Aorta (tissue), 5 donors: ENCODE measurements around the gene CLBA1. TPM values are rescaled to one million over a fixed set of nuclear protein-coding genes. Genes with fewer than 3 reads are reported as not detected.

Experiments used
- ATAC-seq: fragments of 200-7000 bp; cut with Tn5 transposase; one replicate; pipeline ENCODE4 v1.9.1; 2022; ENCODE audit warnings: moderate library complexity; ENCODE audit not compliant: low FRiP score
- DNase-seq, 2 donors: peaks; one replicate each; pipeline ENCODE4 v3.0.0-alpha.2; 2020
- H3K27ac ChIP-seq, 2 donors: one replicate each; pipeline ENCODE4 v1.5.1; 2013; ENCODE audit warnings: low read length in 2 of 2, mild to moderate bottlenecking in 2 of 2, moderate library complexity in 2 of 2, control low read depth in 1 of 2, inconsistent platforms in 1 of 2, low read depth in 1 of 2
- H3K27me3 ChIP-seq, 2 donors: one replicate each; pipeline ENCODE4 v1.6.1; 2013; ENCODE audit warnings: control low read depth in 1 of 2, low read length in 1 of 2, mild to moderate bottlenecking in 1 of 2, moderate library complexity in 1 of 2; ENCODE audit not compliant: insufficient read depth in 2 of 2, control insufficient read depth in 1 of 2
- H3K36me3 ChIP-seq, 2 donors: one replicate each; pipeline ENCODE4 v1.6.1; 2013; ENCODE audit warnings: control low read depth in 1 of 2, low read length in 1 of 2, mild to moderate bottlenecking in 1 of 2; ENCODE audit not compliant: insufficient read depth in 2 of 2, control insufficient read depth in 1 of 2
- H3K4me1 ChIP-seq, 2 donors: one replicate each; pipeline ENCODE4 v1.6.1; 2013; ENCODE audit warnings: low read length in 2 of 2, control low read depth in 1 of 2, mild to moderate bottlenecking in 1 of 2, moderate library complexity in 1 of 2; ENCODE audit not compliant: insufficient read depth in 2 of 2, control insufficient read depth in 1 of 2
- H3K4me3 ChIP-seq, 2 donors: one replicate each; pipeline ENCODE4 v1.5.1; 2013; ENCODE audit warnings: low read length in 2 of 2, control low read depth in 1 of 2, mild to moderate bottlenecking in 1 of 2
- H3K9me3 ChIP-seq: one replicate; pipeline ENCODE4 v1.6.1; 2013; ENCODE audit warnings: mild to moderate bottlenecking, low read length; ENCODE audit not compliant: control insufficient read depth
- WGBS, 2 donors: extraction: QIAGEN DNeasy Blood & Tissue Kit; methylation state at CpG; one replicate each; pipeline ENCODE4 v1.1.7; 2013; 5-methylcytosine and 5-hydroxymethylcytosine counted together
- intact Hi-C, 2 donors: fragments of 100-400 bp; cut with DNase I; formaldehyde crosslinking; loops; one replicate each; pipeline versions ENCODE4 v1.14.2 to v1.15.0; 2022
- polyA plus RNA-seq, 2 donors: library from polyadenylated mRNA; stranded (reverse); fragments of 200-250 nt; gene quantifications; one replicate each; pipeline ENCODE4 v1.2.3, GENCODE V29; 2013
- total RNA-seq, 2 donors: library from RNA; stranded (reverse); fragmentation: NEBNext Ultra II Directional; extraction: Animal tissue kit (Norgen Biotek cat#: 25700); gene quantifications; one replicate each; pipeline ENCODE4 v1.2.1, GENCODE V29; 2021
- donor health status: healthy with polysubstance abuse.
- donor health status: Bipolar disorder and iron deficiency.
- donor health status: DM: no; HTN: no; CAD: no.
- donor health status: DM: no; HTN: no; CAD: no.
- donor health status: DM: yes; HTN: yes; CAD: no.

The CLBA1 gene
- total and polyA plus RNA-seq, 4 donors = 1.8 to 10.2 (median 3.9) TPM

GRCh38 chr14:105039458-105040205, 54.0 kb downstream of the CLBA1 start:
- no peaks in the 10 kb centered on the region for H3K9me3 ChIP-seq
- no peaks in the 10 kb centered on the region for H3K36me3 ChIP-seq
- 75 to 80% methylated on average over 14 of the region's 14 CpGs for WGBS, 2 donors
- ATAC-seq (no peak), DNase-seq (no peak)
- H3K27me3 ChIP-seq = no peaks in the 10 kb centered on the region
- H3K4me1 ChIP-seq = no peaks in the 10 kb centered on the region
- intact Hi-C loops = loop anchor here (10.0 kb wide), 1 partner anchor 105 kb away; no protein-coding TSS in a partner anchor
- H3K4me3 ChIP-seq = no peak overlapping the region
- no peak overlapping the region for H3K27ac ChIP-seq

DNA sequence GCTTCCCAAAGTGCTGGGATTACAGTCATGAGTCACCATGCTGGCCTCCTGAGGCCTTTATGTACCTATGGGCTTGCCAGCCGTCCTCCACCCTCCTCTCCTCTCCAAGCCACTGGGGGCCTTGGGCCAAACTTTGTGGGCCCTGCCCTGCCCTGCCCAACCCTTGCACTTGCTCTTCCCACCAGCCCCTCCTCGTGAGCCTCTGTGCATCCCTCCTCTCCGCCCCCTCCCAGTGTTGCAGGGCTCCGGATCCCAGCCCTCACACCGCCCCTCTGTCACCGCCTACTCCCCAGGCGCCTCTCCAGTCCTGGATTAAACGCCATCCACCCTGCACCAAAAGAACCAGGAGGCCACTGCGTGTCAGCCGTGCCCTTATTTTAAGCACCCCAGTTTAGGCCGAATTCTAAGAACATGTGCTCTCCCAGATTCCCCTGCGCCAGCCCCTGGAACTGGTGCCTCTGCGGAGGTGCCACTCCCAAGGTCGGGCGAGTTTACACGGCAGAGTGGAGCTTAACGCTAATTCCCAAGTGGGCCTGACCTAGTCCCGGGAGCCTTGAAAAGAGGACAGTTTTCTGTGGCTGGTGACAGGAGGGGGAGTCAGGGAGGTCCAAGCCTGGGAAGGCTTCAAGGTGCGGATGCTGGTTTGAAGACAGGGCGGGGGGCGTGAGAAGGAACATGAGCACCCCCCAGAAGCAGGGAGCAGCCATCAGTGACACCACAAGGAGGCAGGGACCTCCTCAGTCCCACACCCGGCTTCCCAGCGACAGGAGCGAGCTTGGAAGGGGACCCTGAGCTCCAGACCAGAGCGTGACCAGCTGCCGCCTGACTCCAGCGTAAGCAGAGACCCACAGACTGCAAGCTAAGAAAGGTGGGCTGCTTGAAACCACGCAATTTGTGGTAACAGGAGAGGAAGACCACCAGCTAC, 56.5 kb downstream of the CLBA1 start:
- intact Hi-C loops = loop anchor here (10.0 kb wide), 1 partner anchor 107 kb away; no protein-coding TSS in a partner anchor
- no peaks in the 10 kb centered on the region for H3K27me3 ChIP-seq
- no peaks in the 10 kb centered on the region for H3K36me3 ChIP-seq
- DNase-seq = no peak
- H3K9me3 ChIP-seq = no peaks in the 10 kb centered on the region
- ATAC-seq = no peak
- WGBS, 2 donors = 85 to 88% methylated on average over 25 to 28 of the region's 28 CpGs
- no peaks in the 10 kb centered on the region for H3K4me1 ChIP-seq
- no peak overlapping the region for H3K27ac ChIP-seq
- no peak overlapping the region for H3K4me3 ChIP-seq

GRCh38 chr14:105042813-105043212, 57.2 kb downstream of the CLBA1 start:
- 85 to 90% methylated on average over 17 of the region's 17 CpGs for WGBS, 2 donors
- no peak for DNase-seq
- Histone ChIP-seq H3K27me3 (no peaks in the 10 kb centered on the region), H3K36me3 (no peaks in the 10 kb centered on the region), H3K27ac (no peak overlapping the region), H3K4me3 (no peak overlapping the region), H3K9me3 (no peaks in the 10 kb centered on the region), H3K4me1 (no peaks in the 10 kb centered on the region)
- intact Hi-C loops = loop anchor here (10.0 kb wide), 1 partner anchor 108 kb away; no protein-coding TSS in a partner anchor
- ATAC-seq = no peak

DNA sequence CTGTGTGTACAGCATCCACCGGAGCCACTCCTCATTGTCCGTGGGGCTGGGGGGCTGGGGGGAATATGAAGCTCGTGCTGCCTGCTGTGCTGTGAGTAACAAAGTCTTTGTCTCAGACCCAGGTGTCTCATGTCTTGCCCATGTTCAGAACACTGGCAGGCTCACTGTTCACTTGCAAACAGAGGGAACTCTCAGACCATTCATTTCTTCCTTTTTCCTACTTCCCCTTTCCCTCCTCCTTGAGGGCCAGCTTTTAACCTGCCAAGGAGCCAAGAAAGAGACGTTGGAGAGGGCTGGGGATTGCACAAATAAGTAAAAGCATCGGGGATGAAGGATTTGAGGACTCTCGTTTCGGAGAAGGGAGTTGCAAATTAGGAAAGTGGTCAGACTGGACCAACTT, 58.1 kb downstream of the CLBA1 start:
- DNase-seq (no peak), ATAC-seq (no peak)
- intact Hi-C loops = loop anchor here (2.0 to 10.0 kb wide), 3 partner anchors 31 to 109 kb away; no protein-coding TSS in a partner anchor
- H3K27ac ChIP-seq = no peak overlapping the region
- H3K9me3 ChIP-seq = no peaks in the 10 kb centered on the region
- no peaks in the 10 kb centered on the region for H3K4me1 ChIP-seq
- H3K4me3 ChIP-seq = no peak overlapping the region
- no peaks in the 10 kb centered on the region for H3K36me3 ChIP-seq
- 80 to 81% methylated on average over 7 of the region's 7 CpGs for WGBS, 2 donors
- H3K27me3 ChIP-seq = no peaks in the 10 kb centered on the region

Other genes starting within 250 kb of the CLBA1 start
- gene SIVA1, start 232.6 kb upstream of the CLBA1 start, total RNA-seq = 10 to 100 TPM; 74.3 to 83.0 TPM
- 100 to 1,000 TPM; 219 to 241 TPM for gene SIVA1, start 232.6 kb upstream of the CLBA1 start, polyA plus RNA-seq
- 100 to 1,000 TPM; 124 to 154 TPM for gene AKT1, start 190.0 kb upstream of the CLBA1 start, total RNA-seq
- 100 to 1,000 TPM in 1 of 2 donors, 10 to 100 TPM in 1; 93.2 to 118 TPM for gene AKT1, start 190.0 kb upstream of the CLBA1 start, polyA plus RNA-seq
- gene ZBTB42, start 184.7 kb upstream of the CLBA1 start, total RNA-seq = 1 to 10 TPM; 4.4 to 4.7 TPM
- gene ZBTB42, start 184.7 kb upstream of the CLBA1 start, polyA plus RNA-seq = 1 to 10 TPM; 1.6 to 1.9 TPM
- gene CEP170B, start 120.5 kb upstream of the CLBA1 start, total RNA-seq = 10 to 100 TPM; 30.0 to 36.2 TPM
- gene CEP170B, start 120.5 kb upstream of the CLBA1 start, polyA plus RNA-seq = 10 to 100 TPM in 1 of 2 donors, 1 to 10 TPM in 1; 6.4 to 16.2 TPM
- 1 to 10 TPM in 1 of 2 donors, under 1 TPM in 1; 0.62 to 1.7 TPM for gene PLD4, start 60.9 kb upstream of the CLBA1 start, total RNA-seq
- gene PLD4, start 60.9 kb upstream of the CLBA1 start, polyA plus RNA-seq = under 1 TPM in 1 of 2 donors, not detected in 1; 0.38 TPM
- 10 to 100 TPM; 25.5 to 61.3 TPM for gene AHNAK2, start 7.4 kb upstream of the CLBA1 start, total RNA-seq
- 10 to 100 TPM in 1 of 2 donors, 1 to 10 TPM in 1; 4.6 to 10.6 TPM for gene AHNAK2, start 7.4 kb upstream of the CLBA1 start, polyA plus RNA-seq
- 1 to 10 TPM; 4.1 to 5.9 TPM for gene CDCA4, start 35.3 kb downstream of the CLBA1 start, total RNA-seq
- gene CDCA4, start 35.3 kb downstream of the CLBA1 start, polyA plus RNA-seq = 1 to 10 TPM; 3.0 to 3.7 TPM
- 1 to 10 TPM; 2.9 to 5.0 TPM for gene GPR132, start 79.6 kb downstream of the CLBA1 start, total RNA-seq
- 1 to 10 TPM in 1 of 2 donors, not detected in 1; 1.0 TPM for gene GPR132, start 79.6 kb downstream of the CLBA1 start, polyA plus RNA-seq
- 10 to 100 TPM; 15.0 to 32.1 TPM for gene JAG2, start 183.0 kb downstream of the CLBA1 start, total RNA-seq
- 1 to 10 TPM in 1 of 2 donors, under 1 TPM in 1; 0.13 to 1.1 TPM for gene JAG2, start 183.0 kb downstream of the CLBA1 start, polyA plus RNA-seq
- gene NUDT14, start 195.5 kb downstream of the CLBA1 start, total RNA-seq = 10 to 100 TPM; 13.3 to 29.9 TPM
- gene NUDT14, start 195.5 kb downstream of the CLBA1 start, polyA plus RNA-seq = 10 to 100 TPM in 1 of 2 donors, 1 to 10 TPM in 1; 6.1 to 10.0 TPM